Measurements from ENCODE around the gene PLPP6. TPM values are rescaled to one million over a fixed set of nuclear protein-coding genes. Genes with fewer than 3 reads are reported as not detected.

PLPP6 gene
- total and polyA plus RNA-seq, 2 of the 8 experiments (the other 6 are each of a cell fraction or from before 2014, with no cell fraction given) = 11.8 to 13.3 TPM

- Histone ChIP-seq H4K20me1 (replicated peaks in 1 of 2; ENCODE audit: control insufficient read depth in 1 of 2, insufficient read depth in 2 of 2, low read length in 2 of 2) (no peaks in the 10 kb centered on the region), H3K27ac (ENCODE audit: low read depth, low read length) (no peak overlapping the region), H3K18ac (ENCODE audit: extremely low read depth, low read length) (no peak overlapping the region), H3K14ac (ENCODE audit: insufficient read length) (no peak overlapping the region), H3K4me3 (ENCODE audit: extremely low read depth in 1 of 4, insufficient read depth in 2 of 4, low read depth in 3 of 4, low read length in 4 of 4) (no peak overlapping the region), H3K23me2 (ENCODE audit: low read depth, low read length) (no peaks in the 10 kb centered on the region), H3K27me3 (replicated peaks in 1 of 4; ENCODE audit: control insufficient read depth in 3 of 4, extremely low read depth in 1 of 4, insufficient read depth in 3 of 4, low read length in 3 of 4) (no peaks in the 10 kb centered on the region), H3K4ac (replicated peaks; ENCODE audit: insufficient read length, low read depth, low read length) (no peak overlapping the region), H2BK15ac (ENCODE audit: low read length) (no peak overlapping the region), H3K56ac (replicated peaks; ENCODE audit: insufficient read length, low read depth, low read length) (no peak overlapping the region), H2BK5ac (ENCODE audit: low read depth, low read length) (no peak overlapping the region), H2BK20ac (ENCODE audit: low read length) (no peak overlapping the region), H3K23ac (ENCODE audit: insufficient read length) (no peak overlapping the region), H4K91ac (replicated peaks; ENCODE audit: insufficient read length, low read length) (no peak overlapping the region), H3K9me3 (ENCODE audit: insufficient read depth in 2 of 2, low read depth in 1 of 2, low read length in 1 of 2) (no peaks in the 10 kb centered on the region), H2AK5ac (ENCODE audit: low read depth, low read length) (no peak overlapping the region), H2BK12ac (ENCODE audit: low read depth, low read length) (no peak overlapping the region), H3K79me1 (ENCODE audit: low read depth, low read length) (no peaks in the 10 kb centered on the region), H3K79me2 (ENCODE audit: control insufficient read depth in 1 of 2, insufficient read depth in 2 of 2, low read length in 2 of 2) (no peaks in the 10 kb centered on the region), H3K4me1 (replicated peaks in 1 of 4; ENCODE audit: control insufficient read depth in 3 of 4, insufficient read depth in 4 of 4, low read length in 3 of 4) (no peaks in the 10 kb centered on the region), H4K5ac (ENCODE audit: insufficient read length, low read depth, low read length) (no peak overlapping the region), H2BK120ac (replicated peaks; ENCODE audit: low read depth, low read length) (no peak overlapping the region), H3K4me2 (ENCODE audit: insufficient read depth in 1 of 2, low read depth in 2 of 2, low read length in 2 of 2) (no peak overlapping the region), H3K9ac (replicated peaks in 1 of 4; ENCODE audit: extremely low read depth in 1 of 4, low read depth in 3 of 4, low read length in 3 of 4) (no peak overlapping the region), H4K8ac (ENCODE audit: extremely low read depth, insufficient read depth, low read length) (no peak overlapping the region), H2AFZ (ENCODE audit: low read length) (no peak overlapping the region), H3K36me3 (ENCODE audit: control insufficient read depth in 2 of 4, insufficient read depth in 4 of 4, low read length in 3 of 4) (peaks cover 1 to 35% (median 7%) of the 10 kb centered on the region in 4 experiments; a peak in 4 of 8 replicates)
- no peak for DNase-seq (ENCODE audit: low read depth in 1 of 2, low spot score in 2 of 2)
- TF ChIP-seq CTCF (IDR thresholded peaks at IDR 0.05; ENCODE audit: control extremely low read depth in 1 of 3, insufficient read depth in 1 of 3, low read depth in 1 of 3, low read length in 3 of 3) (no peak), CBX5 (IDR thresholded peaks at IDR 0.05; ENCODE audit: low read depth, low read length) (no peak), SP4 (IDR thresholded peaks at IDR 0.05; ENCODE audit: low read length) (no peak), SP2 (IDR thresholded peaks at IDR 0.05; ENCODE audit: low read length) (no peak), CEBPB (IDR thresholded peaks at IDR 0.05; ENCODE audit: low read depth, low read length) (peak; percentile 48; the same call in 1 of the 2 replicates)
- FAIRE-seq = no peak
- ChIA-PET POLR2A (ENCODE audit: partially characterized antibody) (interaction anchor here (1.3 kb wide), 1 partner anchor 10 kb away, joined by 4 read pairs; no protein-coding TSS in a partner anchor), CTCF (ENCODE audit: partially characterized antibody) (no interaction called here)
- 88% methylated on average over 2 of the region's 2 CpGs; no CpG with 5 or more reads in 1 of the 2 experiments for WGBS, 2 experiments (ENCODE audit: extremely low coverage in 1 of 2, insufficient coverage in 1 of 2, insufficient read length in 1 of 2, insufficient replicate concordance in 2 of 2, low coverage in 1 of 2, low lambda C conversion rate in 2 of 2, missing lambda C conversion rate in 1 of 2)
Observed at GRCh38 chr9:4700932-4701331, 38.8 kb downstream of the PLPP6 start.

Measured in H1 (cell line).